SW 1271 (cell line): ENCODE data around the gene ZNF593OS.

ENCODE experiments used
- DNase-seq, 2 experiments: peaks; one replicate each; lab custom pipeline; 2025; lab: John Stamatoyannopoulos, UW

Gene ZNF593OS

GRCh38 chr1:26171084-26172072 lies at the start of gene ZNF593OS:
Gene ZNF593OS (minus strand): TSS chr1:26171832. CDS start chr1:26171661, 171 bp downstream.
- no peak for DNase-seq

- DNase-seq = no peak
These were observed 49.5 kb upstream of the ZNF593OS start for GRCh38 chr1:26221094-26221493.

- no peak for DNase-seq
These were observed 48.7 kb upstream of the ZNF593OS start for GRCh38 chr1:26220199-26220912.

GRCh38 chr1:26218906-26219494 lies 47.4 kb upstream of the ZNF593OS start:
- DNase-seq = no peak

GRCh38 chr1:26215246-26215645 lies 43.6 kb upstream of the ZNF593OS start:
- DNase-seq = no peak

- no peak for DNase-seq
These were observed 41.8 kb upstream of the ZNF593OS start for GRCh38 chr1:26213335-26213905.

GRCh38 chr1:26212726-26213125 lies 41.1 kb upstream of the ZNF593OS start:
- DNase-seq = no peak

- no peak for DNase-seq
These were observed 38.7 kb upstream of the ZNF593OS start for GRCh38 chr1:26210147-26210870.

GRCh38 chr1:26203642-26204318 lies 32.1 kb upstream of the ZNF593OS start:
- DNase-seq = no peak

GRCh38 chr1:26200413-26200812 lies 28.8 kb upstream of the ZNF593OS start:
- no peak for DNase-seq

GRCh38 chr1:26197813-26198212 lies 26.2 kb upstream of the ZNF593OS start:
- DNase-seq = no peak

- no peak for DNase-seq
These were observed 25.7 kb upstream of the ZNF593OS start for GRCh38 chr1:26197301-26197700.

GRCh38 chr1:26195805-26196204 lies 24.2 kb upstream of the ZNF593OS start:
- DNase-seq = no peak

GRCh38 chr1:26191739-26192138 lies 20.1 kb upstream of the ZNF593OS start:
- DNase-seq = no peak

- peak in 1 of 2 experiments; percentile 9 for DNase-seq
These were observed 18.8 kb upstream of the ZNF593OS start, which contains the start of gene CATSPER4 for GRCh38 chr1:26190373-26190987. Gene CATSPER4 (plus strand): TSS chr1:26190602. CDS start chr1:26190628, 26 bp downstream.

GRCh38 chr1:26189751-26190275 lies 18.2 kb upstream of the ZNF593OS start:
- no peak for DNase-seq

GRCh38 chr1:26189331-26189730 lies 17.7 kb upstream of the ZNF593OS start:
- no peak for DNase-seq

GRCh38 chr1:26188477-26188876 lies 16.8 kb upstream of the ZNF593OS start:
- no peak for DNase-seq

- no peak for DNase-seq
These were observed 16.2 kb upstream of the ZNF593OS start for GRCh38 chr1:26187882-26188281.

- DNase-seq = no peak
These were observed 13.3 kb upstream of the ZNF593OS start for GRCh38 chr1:26184883-26185282.
